Suppressor macrophage treated with lipopolysaccharide for 1 hour (primary cell): ENCODE data around the gene NAGPA.

Experiments used
- DNase-seq, 3 donors: peaks; one replicate each; pipeline ENCODE4 v3.0.0-alpha.2; 2020 to 2022

The NAGPA gene

DNA sequence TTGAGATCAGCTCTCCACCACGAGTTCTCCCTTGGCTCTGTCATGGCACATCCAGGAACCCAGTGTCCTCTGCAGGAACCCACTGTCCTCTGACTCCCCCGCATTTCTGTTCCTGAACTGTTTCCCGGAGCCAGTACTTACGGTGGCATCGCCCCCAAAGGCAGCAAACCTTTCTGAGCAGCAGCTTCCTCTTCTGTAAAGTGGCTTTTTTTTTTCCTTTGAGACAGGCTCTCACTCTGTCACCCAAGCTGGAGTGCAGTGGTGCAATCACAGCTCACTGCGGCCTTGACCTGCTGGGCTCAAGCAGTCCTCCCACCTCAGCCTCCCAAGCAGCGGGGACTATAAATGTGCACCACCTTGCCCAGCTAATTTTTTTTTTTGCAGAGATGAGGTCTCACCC is 32.2 kb downstream of the NAGPA start:
- peak; percentile 29 to 49 (median 47) for DNase-seq

DNA sequence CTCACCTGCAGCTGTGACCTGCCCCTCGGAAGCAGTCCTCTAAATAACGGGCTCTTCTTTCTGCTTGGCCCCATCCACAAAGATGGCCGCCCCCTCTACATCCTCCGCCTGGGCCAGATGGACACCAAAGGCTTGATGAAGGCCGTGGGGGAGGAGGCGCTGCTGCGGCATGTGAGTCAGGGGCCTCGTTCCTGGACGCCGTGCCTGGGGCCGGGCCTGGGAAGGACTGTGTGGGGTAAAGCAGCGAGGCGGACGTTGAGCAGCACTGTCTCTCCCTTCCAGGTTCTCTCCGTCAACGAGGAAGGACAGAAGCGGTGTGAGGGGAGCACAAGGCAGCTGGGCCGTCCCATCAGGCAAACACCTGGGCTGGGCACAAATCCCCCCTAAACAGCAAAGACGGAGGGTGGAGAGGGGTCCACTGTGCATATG is 33.1 kb downstream of the NAGPA start:
- DNase-seq: no peak

DNA sequence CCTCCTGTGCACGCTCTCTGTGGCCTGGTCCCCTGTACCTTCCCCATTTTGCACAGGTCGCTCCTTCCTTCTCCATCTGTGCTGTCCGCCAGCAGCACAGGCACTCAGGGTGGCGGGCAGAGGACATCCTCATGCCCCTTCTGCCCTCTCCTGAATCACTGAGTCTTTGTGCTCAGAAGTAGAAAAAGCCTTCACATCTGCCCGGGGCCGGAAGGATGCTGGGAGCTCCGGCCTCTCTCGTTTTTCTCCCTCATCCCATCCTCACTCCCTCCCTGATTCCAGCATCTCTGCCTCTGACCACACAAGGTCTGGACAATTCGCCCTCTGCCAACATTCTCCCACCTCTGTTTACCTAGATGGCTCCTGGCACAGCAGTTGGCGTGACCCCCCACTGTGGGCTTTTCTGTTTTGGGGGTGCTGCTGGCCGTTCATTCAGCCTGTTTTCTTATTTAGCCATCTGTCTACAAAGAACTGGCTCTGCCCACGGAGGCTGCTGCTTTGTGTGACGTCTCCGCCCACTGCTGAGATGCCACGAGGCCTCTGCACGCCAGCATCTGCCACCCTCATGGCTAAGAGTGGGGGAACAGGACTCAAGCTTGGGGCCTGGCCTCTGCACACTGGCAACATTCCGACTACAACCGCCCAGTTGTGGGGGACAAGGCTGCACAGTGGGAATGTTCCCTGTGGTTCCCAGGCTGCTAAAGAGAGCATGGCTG is 38.9 kb downstream of the NAGPA start:
- DNase-seq: no peak

DNA sequence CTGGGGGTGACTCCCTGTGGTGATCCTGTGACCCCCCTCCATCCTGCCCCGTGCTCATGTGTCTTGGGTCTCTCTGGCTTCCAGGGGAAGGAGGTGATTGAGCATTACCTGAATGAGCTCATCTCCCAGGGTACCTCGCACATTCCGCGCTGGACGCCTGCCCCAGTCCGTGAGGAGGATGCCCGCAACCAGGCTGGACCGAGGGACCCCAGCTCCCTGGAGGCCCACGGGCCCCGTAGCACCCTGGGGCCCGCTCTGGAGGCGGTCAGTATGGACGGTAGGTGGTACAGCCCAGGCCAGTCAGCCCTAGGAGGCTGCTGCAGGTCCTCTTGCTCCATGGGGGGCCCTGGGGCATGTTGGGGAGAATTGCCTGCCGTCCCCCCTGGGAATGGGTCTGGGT is 42.0 kb downstream of the NAGPA start:
- no peak for DNase-seq

DNA sequence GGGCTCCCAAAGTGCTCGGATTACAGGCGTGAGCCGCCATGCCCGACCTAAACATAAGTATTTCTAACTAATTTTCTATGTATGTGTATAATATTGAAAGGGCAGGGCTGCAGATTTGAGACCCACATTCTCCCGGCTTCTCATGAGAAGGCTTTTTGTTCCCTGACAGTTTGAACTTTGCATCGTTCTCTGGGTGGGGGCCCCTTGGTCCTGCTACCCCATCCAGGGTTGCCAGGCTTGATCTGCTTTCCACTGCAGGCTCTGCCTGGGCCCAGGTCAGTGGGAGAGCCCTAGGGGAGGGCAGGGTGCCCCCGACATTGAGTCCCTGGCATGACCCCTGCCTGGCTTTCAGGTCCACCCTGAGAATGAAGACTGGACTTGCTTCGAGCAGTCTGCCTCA is 43.3 kb downstream of the NAGPA start:
- no peak for DNase-seq

DNA sequence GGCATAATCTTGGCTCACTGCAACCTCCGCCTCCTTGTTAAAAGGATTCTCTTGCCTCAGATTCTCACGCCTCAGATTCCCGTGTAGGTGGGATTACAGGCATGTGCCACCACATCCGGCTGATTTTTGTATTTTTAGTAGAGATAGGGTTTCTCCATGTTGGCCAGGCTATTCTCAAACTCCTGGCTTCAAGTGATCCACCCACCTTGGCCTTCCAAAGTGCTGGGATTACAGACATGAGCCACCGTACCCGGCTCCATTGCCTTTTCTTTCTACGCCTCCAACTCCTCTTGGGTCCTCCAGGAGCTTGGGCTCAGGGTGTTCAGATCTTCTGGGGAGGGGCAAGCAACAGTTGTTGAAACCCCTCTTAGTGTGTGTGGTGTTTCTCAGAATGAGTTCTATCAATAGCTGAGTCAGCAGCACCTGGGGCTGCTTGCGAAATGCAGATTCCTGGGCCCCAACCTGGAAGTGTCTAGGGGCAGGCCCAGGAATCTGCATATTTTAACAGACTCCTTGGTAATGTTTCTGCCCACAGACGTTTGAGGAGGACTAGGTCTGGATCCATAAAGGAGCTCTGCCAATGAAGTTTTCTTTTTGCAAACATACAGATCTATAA is 44.2 kb downstream of the NAGPA start:
- DNase-seq: no peak

DNA sequence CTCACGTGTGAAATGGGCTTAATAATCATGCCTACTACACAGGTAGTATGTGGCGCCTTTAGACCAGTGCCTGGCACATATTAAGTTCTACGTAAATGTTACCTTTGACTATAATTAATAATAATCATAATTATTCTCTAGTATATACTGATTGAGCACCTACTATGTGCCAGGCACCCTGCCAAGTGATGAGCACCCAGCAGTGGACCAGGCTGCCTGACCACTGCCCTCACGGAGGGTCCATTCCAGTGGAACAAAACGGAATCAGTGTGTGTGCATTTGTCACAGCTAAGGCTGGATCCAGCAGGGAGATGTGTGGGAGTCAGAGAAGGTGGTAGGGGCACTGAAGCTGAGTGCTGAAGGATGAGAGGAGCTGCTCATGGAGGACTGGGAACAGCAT is 45.1 kb downstream of the NAGPA start:
- DNase-seq: no peak

DNA sequence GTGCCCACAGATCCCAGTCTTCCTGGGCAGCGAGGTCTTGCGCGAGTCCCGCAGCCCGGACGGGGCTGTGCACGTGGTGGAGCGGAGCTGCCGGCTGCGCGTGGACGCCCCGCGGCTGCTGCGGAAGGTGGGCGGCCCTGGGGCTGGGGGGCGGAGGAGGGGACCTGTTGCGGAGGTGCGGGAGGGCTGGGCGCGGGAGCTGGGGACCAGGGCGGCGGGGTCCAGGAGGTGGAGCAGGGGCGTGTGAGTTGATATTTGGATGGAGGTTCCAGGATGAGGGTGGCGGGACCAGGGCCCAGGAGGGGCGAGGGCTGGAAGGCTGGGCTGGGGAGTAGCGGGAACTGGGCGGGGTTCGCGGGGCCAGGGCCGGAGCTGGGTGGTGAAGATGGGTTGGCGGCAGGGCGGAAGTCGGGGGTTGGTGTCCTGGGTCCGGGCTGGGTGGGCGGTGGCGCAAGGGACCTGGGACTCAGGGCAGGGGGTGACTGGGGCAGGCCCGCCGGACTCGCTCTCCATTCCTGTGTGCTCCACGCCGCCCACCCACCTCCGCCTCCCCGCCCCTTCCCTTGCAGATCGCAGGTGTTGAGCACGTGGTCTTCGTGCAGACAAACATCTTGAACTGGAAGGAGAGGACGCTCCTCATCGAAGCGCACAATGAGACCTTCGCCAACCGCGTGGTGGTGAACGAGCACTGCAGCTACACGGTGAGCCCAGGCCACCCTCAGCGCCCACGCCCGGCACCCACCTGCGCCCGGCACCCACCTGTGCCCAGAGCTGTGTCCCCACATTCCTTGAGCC is 46.0 kb downstream of the NAGPA start:
- DNase-seq: no peak

DNA sequence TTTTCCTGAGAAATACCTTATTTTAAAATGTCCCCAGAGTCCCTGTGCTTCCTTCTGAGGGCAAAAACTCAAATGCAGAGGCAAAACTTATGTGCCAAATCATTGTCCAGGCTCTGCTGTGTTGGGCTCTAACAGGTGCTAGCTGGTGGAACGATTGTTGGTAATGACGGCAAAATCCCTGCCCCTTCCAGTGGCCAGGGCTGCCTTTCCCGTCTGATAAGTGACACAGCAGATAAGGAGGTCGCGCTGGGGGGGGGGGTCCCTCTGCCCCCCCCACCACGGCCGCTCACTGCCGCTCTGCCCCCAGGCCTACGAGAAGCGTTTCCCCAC is 46.5 kb downstream of the NAGPA start:
- DNase-seq: no peak

DNA sequence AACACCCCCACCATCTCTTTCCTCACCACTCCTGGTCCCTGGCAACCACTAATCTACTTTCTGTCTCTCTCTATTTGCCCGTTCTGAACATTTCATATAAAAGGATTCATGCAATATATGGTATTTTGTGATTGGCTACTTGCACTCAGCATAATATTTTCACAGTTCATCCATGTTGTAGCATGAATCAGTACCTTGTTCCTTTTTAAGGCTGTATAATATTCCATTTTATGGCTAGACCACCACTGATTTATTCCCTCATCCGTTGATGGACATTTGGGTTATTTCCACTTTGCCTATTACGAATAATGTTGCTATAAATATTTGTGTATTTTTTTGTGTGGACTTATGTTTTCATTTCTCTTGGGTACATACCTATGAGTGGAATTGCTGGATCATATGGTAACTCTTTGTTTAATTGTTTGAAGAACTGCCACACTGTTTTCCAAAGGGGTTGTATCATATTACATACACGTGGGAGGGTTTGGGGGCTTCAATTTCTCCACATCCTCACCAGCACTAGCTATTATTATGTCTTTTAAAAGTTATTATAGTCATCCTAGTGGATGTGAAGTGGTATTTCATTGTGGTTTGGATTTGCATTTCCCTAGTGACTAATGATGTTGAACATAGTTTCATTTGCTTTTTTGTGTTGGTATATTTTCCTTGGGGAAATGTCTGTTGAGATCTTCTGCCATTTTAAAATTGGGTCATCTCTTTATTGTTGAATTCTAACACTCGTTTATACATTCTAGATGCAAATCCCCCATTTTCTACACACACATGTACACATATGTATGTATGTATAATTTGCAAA is 49.4 kb downstream of the NAGPA start:
- DNase-seq: no peak

DNA sequence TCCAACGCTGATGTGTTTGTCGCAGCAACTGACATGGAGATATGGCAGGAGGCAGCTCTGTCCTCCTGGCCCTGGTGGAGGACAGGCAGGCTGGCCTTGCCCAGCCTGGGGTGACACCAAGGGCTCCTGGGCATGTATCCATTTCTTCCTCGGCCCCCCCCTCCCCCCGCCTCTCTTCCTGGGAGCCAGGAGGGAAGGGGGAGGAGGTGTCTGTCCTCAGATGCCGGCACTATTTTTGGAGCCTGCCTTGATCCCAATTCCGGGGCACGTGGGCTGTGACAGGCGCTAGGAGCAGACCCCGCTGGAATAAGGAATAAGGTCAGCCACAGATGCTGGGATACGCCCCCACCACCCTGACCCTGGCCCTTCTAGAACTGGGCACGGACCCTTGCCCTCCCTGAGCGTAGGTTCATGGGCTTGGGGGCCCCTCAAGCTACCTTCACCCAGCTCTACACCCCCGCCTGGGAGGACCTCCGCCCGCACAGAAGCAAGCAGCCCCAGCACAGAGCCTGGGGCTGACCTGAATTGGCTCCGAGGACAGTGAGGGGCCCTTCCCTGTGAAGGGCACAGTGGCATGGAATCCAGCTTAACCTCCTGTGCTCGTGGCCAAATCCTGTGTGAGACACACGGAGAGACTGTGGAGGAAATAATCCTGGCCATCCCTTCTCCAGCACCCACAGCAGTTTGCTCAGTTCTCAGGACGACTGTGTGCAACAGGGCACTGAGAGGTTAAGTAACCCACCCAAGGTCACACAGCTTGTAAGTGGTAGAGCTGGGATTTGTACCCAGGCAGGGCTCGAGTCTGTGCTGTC is 51.5 kb downstream of the NAGPA start:
- no peak for DNase-seq

DNA sequence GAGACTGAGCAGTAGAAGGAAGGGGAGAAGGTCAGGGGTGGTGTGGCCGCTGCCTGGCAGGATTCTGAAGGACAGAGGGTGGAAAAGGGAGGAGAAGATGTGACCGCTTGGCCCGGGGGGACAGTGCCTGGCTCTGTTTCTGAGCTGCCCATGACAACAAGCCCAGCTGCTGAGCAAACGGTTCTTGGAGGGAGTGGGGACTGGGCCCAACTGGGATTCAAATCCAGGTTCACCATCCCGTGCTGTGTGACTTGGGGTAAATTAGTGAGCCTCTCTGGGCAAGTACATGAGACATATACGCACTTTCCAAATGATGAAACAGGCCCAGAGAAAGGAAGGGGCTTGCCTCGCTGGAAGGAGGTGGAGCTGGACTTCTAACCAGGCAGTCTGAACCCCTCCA is 52.3 kb downstream of the NAGPA start:
- DNase-seq: no peak

DNA sequence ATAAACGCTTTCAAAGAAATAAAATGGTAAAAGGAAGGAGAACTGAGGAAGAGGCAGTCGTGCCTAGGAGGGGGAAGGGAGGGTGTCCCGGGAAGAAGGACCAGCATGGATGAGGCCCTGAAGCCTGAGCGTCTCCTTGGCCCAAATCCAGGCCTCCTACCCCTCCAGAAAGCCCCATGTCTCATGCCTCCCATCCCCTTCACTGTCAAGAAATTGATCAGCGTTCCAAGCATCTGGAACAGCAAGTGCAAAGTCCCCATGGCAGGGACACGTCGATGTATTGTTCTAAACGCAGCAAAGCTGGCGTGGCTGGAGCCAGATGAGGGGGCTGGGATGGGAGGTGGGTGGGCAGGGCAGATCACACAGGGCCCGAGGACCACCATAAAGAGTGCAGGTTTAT is 53.0 kb downstream of the NAGPA start:
- DNase-seq: no peak

DNA sequence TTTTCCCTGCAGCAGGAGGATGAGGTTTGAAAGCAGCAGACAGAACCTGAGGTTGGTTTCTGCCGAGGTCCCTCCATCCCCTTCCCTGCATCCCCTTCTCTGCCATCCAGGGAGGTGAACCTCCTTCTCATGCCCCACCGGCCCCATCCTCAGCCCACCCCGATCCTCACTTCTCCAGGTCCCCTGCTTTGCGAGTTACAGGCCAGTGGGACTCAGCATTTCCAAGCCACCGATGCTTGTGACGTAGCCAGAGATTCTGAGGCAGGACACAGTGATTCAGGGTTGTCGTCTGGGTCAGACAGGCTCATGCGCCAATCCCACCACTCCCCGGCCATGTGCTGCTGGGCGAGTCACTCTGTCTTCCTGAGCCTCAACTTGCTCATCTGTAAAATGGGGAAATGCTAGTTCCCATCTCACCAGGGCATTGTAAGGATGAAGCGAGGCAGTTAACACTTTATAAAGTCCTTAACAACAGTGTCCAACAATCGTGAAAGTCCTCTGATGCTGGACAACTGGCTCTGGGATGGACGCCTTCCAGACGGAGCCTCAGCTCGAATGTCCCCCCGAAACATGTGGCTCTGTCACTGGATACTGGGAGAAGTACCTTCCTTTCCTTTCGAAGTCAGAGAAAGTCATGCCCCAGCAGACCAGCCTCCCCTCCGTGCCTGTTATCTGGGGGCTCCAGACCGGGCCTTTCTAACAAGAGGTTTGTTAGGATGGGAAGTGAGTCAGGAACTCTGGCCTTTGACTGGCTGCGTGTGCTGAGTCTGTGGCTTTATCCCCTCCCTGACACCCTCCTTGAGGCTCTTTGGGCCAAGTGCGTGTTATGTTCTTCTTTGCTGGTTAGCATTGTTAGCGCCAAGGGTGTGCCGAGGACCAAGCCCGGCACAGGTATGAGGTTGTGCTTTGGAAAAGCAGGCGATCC is 53.7 kb downstream of the NAGPA start:
- no peak for DNase-seq

DNA sequence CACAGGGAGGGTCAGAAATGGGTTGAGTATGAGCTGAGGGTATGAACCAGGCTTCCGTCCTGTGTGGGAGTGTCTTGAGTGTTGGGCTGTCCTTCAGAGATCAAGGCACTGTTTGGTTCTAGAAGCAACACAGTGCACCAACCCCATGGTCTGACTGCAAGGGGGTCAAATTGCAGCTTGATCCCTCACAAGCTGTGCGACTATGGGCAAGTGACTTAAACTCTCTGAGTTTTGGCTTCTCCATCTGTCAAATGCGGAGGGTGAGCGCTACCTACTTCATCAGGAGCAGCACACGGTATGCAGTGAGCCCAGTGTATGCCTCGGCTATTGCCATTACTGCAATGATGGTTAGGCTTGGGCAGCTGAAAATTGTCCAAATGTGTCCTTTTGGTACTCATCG is 54.6 kb downstream of the NAGPA start:
- no peak for DNase-seq

DNA sequence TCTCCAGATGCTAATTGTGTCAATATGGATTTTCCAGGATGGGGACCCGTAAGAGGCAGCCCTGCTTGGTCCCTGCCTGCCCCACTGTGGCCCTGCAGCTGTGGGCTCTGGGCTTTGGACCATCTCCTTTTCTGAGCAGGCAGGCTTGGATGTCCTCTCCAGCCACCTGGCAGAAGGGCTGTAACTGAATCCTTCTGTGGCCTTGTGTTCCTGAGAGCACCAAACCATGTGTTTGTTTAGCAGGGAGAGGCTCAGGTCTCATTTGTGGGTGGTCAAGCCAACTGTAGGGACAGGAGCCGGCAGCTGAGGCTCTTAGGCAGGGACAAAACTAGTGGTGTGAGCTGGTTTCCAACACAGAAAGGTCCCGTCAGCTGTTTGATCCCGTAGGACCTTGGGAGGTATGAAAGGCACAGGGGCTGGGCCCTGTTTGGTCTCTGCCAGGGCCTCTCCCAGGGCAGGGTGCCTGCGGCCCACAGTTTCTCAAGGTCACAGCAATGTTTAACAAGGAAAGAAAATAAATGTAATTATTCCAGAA is 57.1 kb downstream of the NAGPA start:
- no peak for DNase-seq

DNA sequence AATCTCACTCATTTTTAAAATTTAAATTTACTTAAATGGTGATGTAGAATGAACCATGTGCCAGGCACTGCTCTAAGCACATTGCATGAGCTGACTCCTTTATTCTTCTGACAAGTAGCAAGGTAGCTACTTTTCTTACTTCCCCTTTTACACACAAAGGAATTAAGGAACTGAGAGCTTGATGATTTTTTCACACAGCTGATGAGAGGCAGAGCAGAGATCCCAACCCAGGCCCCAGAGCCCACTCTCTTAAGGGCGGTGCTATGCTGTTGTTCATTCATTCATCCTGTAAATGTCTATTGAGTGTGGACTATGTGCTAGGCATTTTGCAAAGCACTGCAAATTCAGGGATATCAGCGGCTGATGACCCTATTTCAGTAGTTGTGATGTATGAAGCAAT is 57.7 kb downstream of the NAGPA start:
- peak; percentile 42 to 58 (median 54) for DNase-seq
